GM21825 (cell line): ENCODE results near the gene SPART.

Experiments used
- ATAC-seq: cut with Tn5 transposase; IDR thresholded peaks from one replicate; pipeline ENCODE4 v1.9.1; 2021; ENCODE audit warnings: mild to moderate bottlenecking, moderate library complexity; ENCODE audit not compliant: unreplicated experiment

Gene SPART

GRCh38 chr13:36258831-36259230, 87.4 kb downstream of the SPART start:
- ATAC-seq, result no peak
